H1 (cell line): ENCODE data around the gene TMEM30A. TPM values are rescaled to one million over a fixed set of nuclear protein-coding genes. Genes with fewer than 3 reads are reported as not detected.

Experiments
- CTCF ChIA-PET: fragments of 300-600 bp; sonication (Branson Sonifier 250); formaldehyde crosslinking; loops from one replicate; lab custom pipeline; 2021; ENCODE audit not compliant: partially characterized antibody; lab: Charles Lee
- POLR2A ChIA-PET: fragments of 300-600 bp; sonication (Branson Sonifier 250); formaldehyde crosslinking; loops from one replicate; lab custom pipeline; 2021; ENCODE audit warnings: inconsistent platforms; ENCODE audit not compliant: partially characterized antibody; lab: Charles Lee
- DNase-seq, 2 experiments: peaks; one replicate each; pipeline versions ENCODE4 v3.0.0 to v3.0.0-alpha.2; 2010 to 2022; ENCODE audit warnings: low spot score in 2 of 2, low read depth in 1 of 2, mixed read lengths in 1 of 2
- FAIRE-seq: peaks from 2 replicates; lab custom pipeline; 2011; peaks lifted over from hg19 to GRCh38; lab: Jason Lieb, UNC
- H2AFZ ChIP-seq: 2 replicates; pipeline ENCODE4 v1.8.1; 2012; ENCODE audit warnings: low read length, inconsistent platforms
- H2AK5ac ChIP-seq: 2 replicates; pipeline ENCODE4 v1.6.1; 2013; ENCODE audit warnings: low read depth, low read length
- H2BK120ac ChIP-seq: replicated peaks from 2 replicates; pipeline ENCODE3; 2013; ENCODE audit warnings: low read depth, low read length, inconsistent platforms
- H2BK12ac ChIP-seq: 2 replicates; pipeline ENCODE4 v1.6.1; 2013; ENCODE audit warnings: low read depth, low read length
- H2BK15ac ChIP-seq: 2 replicates; pipeline ENCODE4 v1.6.1; 2013; ENCODE audit warnings: low read length
- H2BK20ac ChIP-seq: 2 replicates; pipeline ENCODE4 v1.6.1; 2013; ENCODE audit warnings: low read length
- H2BK5ac ChIP-seq: 2 replicates; pipeline ENCODE4 v1.6.1; 2013; ENCODE audit warnings: low read depth, low read length
- H3K14ac ChIP-seq: 2 replicates; pipeline ENCODE4 v1.6.1; 2013; ENCODE audit warnings: inconsistent platforms; ENCODE audit not compliant: insufficient read length
- H3K18ac ChIP-seq: 2 replicates; pipeline ENCODE4 v1.6.1; 2013; ENCODE audit warnings: low read length; ENCODE audit errors: extremely low read depth
- H3K23ac ChIP-seq: 2 replicates; pipeline ENCODE4 v1.6.1; 2013; ENCODE audit warnings: inconsistent platforms; ENCODE audit not compliant: insufficient read length
- H3K23me2 ChIP-seq: 2 replicates; pipeline ENCODE4 v1.6.1; 2013; ENCODE audit warnings: low read depth, low read length
- H3K27ac ChIP-seq: 2 replicates; pipeline ENCODE4 v1.6.1; 2011; ENCODE audit warnings: low read depth, low read length, inconsistent platforms
- H3K27me3 ChIP-seq, 4 experiments: replicated peaks in 1 of 4; 1 replicate in 1 of 4; 2 replicates in 3 of 4; pipeline versions ENCODE4 v1.6.1 to v1.8.1; 2011 to 2013; ENCODE audit warnings: low read length in 3 of 4, mild to moderate bottlenecking in 3 of 4, inconsistent platforms in 2 of 4, mixed read lengths in 2 of 4, moderate library complexity in 1 of 4; ENCODE audit not compliant: control insufficient read depth in 3 of 4, insufficient read depth in 3 of 4; ENCODE audit errors: extremely low read depth in 1 of 4
- H3K36me3 ChIP-seq, 4 experiments: 2 replicates each; pipeline versions ENCODE4 v1.6.1 to v1.8.1; 2011 to 2013; ENCODE audit warnings: mild to moderate bottlenecking in 4 of 4, low read length in 3 of 4, moderate library complexity in 2 of 4, control low read depth in 1 of 4, inconsistent platforms in 1 of 4; ENCODE audit not compliant: insufficient read depth in 4 of 4, control insufficient read depth in 2 of 4
- H3K4ac ChIP-seq: replicated peaks from 2 replicates; pipeline ENCODE3; 2013; ENCODE audit warnings: low read length, low read depth, mixed read lengths, inconsistent platforms; ENCODE audit not compliant: insufficient read length
- H3K4me1 ChIP-seq, 4 experiments: replicated peaks in 1 of 4; 1 replicate in 1 of 4; 2 replicates in 3 of 4; pipeline versions ENCODE4 v1.6.1 to v1.8.1; 2011 to 2013; ENCODE audit warnings: low read length in 3 of 4, inconsistent platforms in 2 of 4, mixed read lengths in 1 of 4; ENCODE audit not compliant: insufficient read depth in 4 of 4, control insufficient read depth in 3 of 4
- H3K4me2 ChIP-seq, 2 experiments: 2 replicates each; pipeline versions ENCODE4 v1.6.1 to v1.8.1; 2011 to 2013; ENCODE audit warnings: low read depth in 2 of 2, low read length in 2 of 2, control low read depth in 1 of 2, inconsistent platforms in 1 of 2, mild to moderate bottlenecking in 1 of 2; ENCODE audit not compliant: insufficient read depth in 1 of 2
- H3K4me3 ChIP-seq, 4 experiments: fragments of 200-600, 300-600 bp in 1 of 4; sonication (generic), shearing (Covaris generic), sonication (Bioruptor Twin) in 1 of 4; 2 replicates each; pipeline versions ENCODE4 v1.5.1 to v1.8.1; 2011 to 2016; ENCODE audit warnings: low read length in 4 of 4, low read depth in 3 of 4, control low read depth in 2 of 4, inconsistent platforms in 2 of 4, mild to moderate bottlenecking in 2 of 4, mixed read lengths in 1 of 4, moderate library complexity in 1 of 4; ENCODE audit not compliant: insufficient read depth in 2 of 4; ENCODE audit errors: extremely low read depth in 1 of 4
- H3K56ac ChIP-seq: replicated peaks from 2 replicates; pipeline ENCODE3; 2013; ENCODE audit warnings: low read depth, mild to moderate bottlenecking, mixed read lengths, low read length, inconsistent platforms; ENCODE audit not compliant: insufficient read length
- H3K79me1 ChIP-seq: 2 replicates; pipeline ENCODE4 v1.6.1; 2013; ENCODE audit warnings: low read depth, low read length, control low read depth
- H3K79me2 ChIP-seq, 2 experiments: 2 replicates each; pipeline versions ENCODE4 v1.6.1 to v1.8.1; 2012 to 2013; ENCODE audit warnings: low read length in 2 of 2, mild to moderate bottlenecking in 2 of 2, inconsistent platforms in 1 of 2; ENCODE audit not compliant: insufficient read depth in 2 of 2, control insufficient read depth in 1 of 2
- H3K9ac ChIP-seq, 4 experiments: replicated peaks in 1 of 4; 1 replicate in 1 of 4; 2 replicates in 3 of 4; pipeline versions ENCODE4 v1.6.1 to v1.8.1; 2011 to 2013; ENCODE audit warnings: low read depth in 3 of 4, low read length in 3 of 4, control low read depth in 2 of 4, mild to moderate bottlenecking in 2 of 4, moderate library complexity in 2 of 4, inconsistent platforms in 1 of 4; ENCODE audit errors: extremely low read depth in 1 of 4
- H3K9me3 ChIP-seq, 2 experiments: 2 replicates each; pipeline versions ENCODE4 v1.6.1 to v1.8.1; 2012 to 2013; ENCODE audit warnings: mild to moderate bottlenecking in 2 of 2, moderate library complexity in 2 of 2, control low read depth in 1 of 2, inconsistent platforms in 1 of 2, low read depth in 1 of 2, low read length in 1 of 2, mixed read lengths in 1 of 2; ENCODE audit not compliant: insufficient read depth in 2 of 2
- H4K20me1 ChIP-seq, 2 experiments: replicated peaks in 1 of 2; 2 replicates each; pipeline versions ENCODE3 to v1.8.1; 2011 to 2013; ENCODE audit warnings: inconsistent platforms in 2 of 2, low read length in 2 of 2, mild to moderate bottlenecking in 1 of 2; ENCODE audit not compliant: insufficient read depth in 2 of 2, control insufficient read depth in 1 of 2
- H4K5ac ChIP-seq: 2 replicates; pipeline ENCODE4 v1.6.1; 2013; ENCODE audit warnings: low read length, low read depth, mixed read lengths, inconsistent platforms; ENCODE audit not compliant: insufficient read length
- H4K8ac ChIP-seq: 2 replicates; pipeline ENCODE4 v1.8.0; 2013; ENCODE audit warnings: mild to moderate bottlenecking, moderate library complexity, low read length, inconsistent platforms; ENCODE audit not compliant: insufficient read depth; ENCODE audit errors: extremely low read depth
- H4K91ac ChIP-seq: replicated peaks from 2 replicates; pipeline ENCODE3; 2013; ENCODE audit warnings: low read length, mixed read lengths, inconsistent platforms; ENCODE audit not compliant: insufficient read length
- BRCA1 ChIP-seq: IDR thresholded peaks from 2 replicates; pipeline ENCODE4 v1.6.1; 2012; ENCODE audit warnings: low read depth, low read length, improper control_type of control experiment
- CEBPB ChIP-seq: IDR thresholded peaks from 2 replicates; pipeline ENCODE4 v1.6.1; 2012; ENCODE audit warnings: low read depth, low read length
- CTBP2 ChIP-seq: IDR thresholded peaks from 2 replicates; pipeline ENCODE4 v1.7.0; 2011; ENCODE audit warnings: borderline replicate concordance, mild to moderate bottlenecking, moderate library complexity, mixed read lengths, low read length; ENCODE audit not compliant: insufficient read depth, insufficient read length
- WGBS, 2 experiments: shearing (Covaris generic) in 1 of 2; methylation state at CpG; one replicate each; pipeline versions ENCODE4 v1.1.6 to v1.1.7; 2013 to 2015; ENCODE audit warnings: low lambda C conversion rate in 2 of 2, mixed read lengths in 2 of 2, inconsistent platforms in 1 of 2, low coverage in 1 of 2, missing lambda C conversion rate in 1 of 2; ENCODE audit not compliant: insufficient replicate concordance in 2 of 2, insufficient coverage in 1 of 2, insufficient read length in 1 of 2; ENCODE audit errors: extremely low coverage in 1 of 2, missing lambda C conversion rate in 1 of 2; 5-methylcytosine and 5-hydroxymethylcytosine counted together
- polyA plus RNA-seq, 7 experiments: library from polyadenylated mRNA; depleted of rRNA in 3 of 7; stranded (reverse) in 5 of 7; unstranded in 2 of 7; fragments of >200 nt in 5 of 7; fragments of 200-250 nt in 2 of 7; gene quantifications; 1 replicate in 5 of 7; 2 replicates in 1 of 7; 4 replicates in 1 of 7; pipeline versions ENCODE4 v1.2.1 to v1.2.3, GENCODE V29; 2011 to 2013; ENCODE audit warnings: missing spikeins in 2 of 7, mixed read lengths in 2 of 7
- total RNA-seq: library from RNA; stranded (reverse); fragmentation: NEBNext Ultra II Directional; extraction: Animal tissue kit (Norgen Biotek cat#: 25700); gene quantifications from 2 replicates; pipeline ENCODE4 v1.2.1, GENCODE V29; 2021

TMEM30A gene
- total and polyA plus RNA-seq, 2 of the 8 experiments (the other 6 are each of a cell fraction or from before 2014, with no cell fraction given) = 10.5 to 71.0 TPM

- Histone ChIP-seq H2BK20ac (no peak overlapping the region), H3K36me3 (no peaks in the 10 kb centered on the region), H4K91ac (no peak overlapping the region), H3K4ac (no peak overlapping the region), H3K79me1 (no peaks in the 10 kb centered on the region), H4K8ac (no peak overlapping the region), H3K23me2 (no peaks in the 10 kb centered on the region), H3K4me1 (peaks cover 0 to 18% (median 11%) of the 10 kb centered on the region in 4 experiments; a peak in 5 of 7 replicates), H2AK5ac (no peak overlapping the region), H2BK15ac (no peak overlapping the region), H3K9ac (no peak overlapping the region), H2BK5ac (no peak overlapping the region), H3K4me2 (no peak overlapping the region), H2AFZ (no peak overlapping the region), H3K14ac (no peak overlapping the region), H3K27ac (no peak overlapping the region), H2BK12ac (no peak overlapping the region), H3K9me3 (no peaks in the 10 kb centered on the region), H2BK120ac (no peak overlapping the region), H4K5ac (no peak overlapping the region), H3K23ac (no peak overlapping the region), H3K56ac (no peak overlapping the region), H3K4me3 (no peak overlapping the region), H3K27me3 (no peaks in the 10 kb centered on the region), H3K79me2 (peaks cover 0 to 10% of the 10 kb centered on the region in 2 experiments; a peak in 1 of 4 replicates), H3K18ac (no peak overlapping the region), H4K20me1 (no peaks in the 10 kb centered on the region)
- ChIA-PET CTCF (no interaction called here), POLR2A (no interaction called here)
- DNase-seq = no peak
- 96% methylated on average over 1 of the region's 1 CpG; no CpG with 5 or more reads in 1 of the 2 experiments for WGBS, 2 experiments
- FAIRE-seq = no peak
- TF ChIP-seq CTBP2 = no peak
- TF ChIP-seq CEBPB = peak; percentile 55; the same call in 1 of the 2 replicates
- no peak for TF ChIP-seq BRCA1
These were observed 43.2 kb upstream of the TMEM30A start for GRCh38 chr6:75327807-75328206.
